PC-9 (cell line): Measurements from ENCODE around the gene IMMP2L.

Experiments used
- EZH2 ChIP-seq: fragments of 200-600 bp; sonication (generic); IDR thresholded peaks from 2 replicates; pipeline ENCODE4 v1.8.0; 2017; ENCODE audit warnings: antibody characterized with exemption, low read depth
- TF ChIP-seq, protein P1 (sequence below): fragments of 200-600 bp; sonication (generic); conservative IDR thresholded peaks from 2 replicates; pipeline ENCODE4 v1.6.1; 2017; ENCODE audit warnings: mixed run types, antibody characterized with exemption, mild to moderate bottlenecking, moderate library complexity

DNA sequence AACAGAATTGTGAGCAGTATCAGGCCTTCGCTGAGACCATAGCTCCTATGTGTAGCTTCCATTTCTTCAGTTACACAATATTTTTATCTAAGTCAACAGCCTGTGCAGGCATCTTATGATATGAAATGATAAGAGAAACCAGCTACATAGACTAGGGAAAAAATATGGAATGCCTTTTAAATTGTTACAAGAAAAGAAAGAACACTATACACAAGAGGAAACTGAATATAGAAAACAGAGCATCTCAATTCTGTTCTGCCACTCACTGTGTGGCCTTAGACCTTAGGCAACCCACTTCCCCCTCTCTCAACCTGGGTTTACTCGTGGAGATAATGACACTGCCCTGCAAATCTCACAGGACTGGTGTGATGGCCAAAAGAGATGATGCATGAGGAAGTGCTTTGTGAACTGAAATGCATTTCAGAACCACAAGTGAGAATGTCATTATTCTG, 338.5 kb downstream of the IMMP2L start:
- TF ChIP-seq, protein P1, sequence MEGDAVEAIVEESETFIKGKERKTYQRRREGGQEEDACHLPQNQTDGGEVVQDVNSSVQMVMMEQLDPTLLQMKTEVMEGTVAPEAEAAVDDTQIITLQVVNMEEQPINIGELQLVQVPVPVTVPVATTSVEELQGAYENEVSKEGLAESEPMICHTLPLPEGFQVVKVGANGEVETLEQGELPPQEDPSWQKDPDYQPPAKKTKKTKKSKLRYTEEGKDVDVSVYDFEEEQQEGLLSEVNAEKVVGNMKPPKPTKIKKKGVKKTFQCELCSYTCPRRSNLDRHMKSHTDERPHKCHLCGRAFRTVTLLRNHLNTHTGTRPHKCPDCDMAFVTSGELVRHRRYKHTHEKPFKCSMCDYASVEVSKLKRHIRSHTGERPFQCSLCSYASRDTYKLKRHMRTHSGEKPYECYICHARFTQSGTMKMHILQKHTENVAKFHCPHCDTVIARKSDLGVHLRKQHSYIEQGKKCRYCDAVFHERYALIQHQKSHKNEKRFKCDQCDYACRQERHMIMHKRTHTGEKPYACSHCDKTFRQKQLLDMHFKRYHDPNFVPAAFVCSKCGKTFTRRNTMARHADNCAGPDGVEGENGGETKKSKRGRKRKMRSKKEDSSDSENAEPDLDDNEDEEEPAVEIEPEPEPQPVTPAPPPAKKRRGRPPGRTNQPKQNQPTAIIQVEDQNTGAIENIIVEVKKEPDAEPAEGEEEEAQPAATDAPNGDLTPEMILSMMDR, result no peak
- no peak for TF ChIP-seq EZH2
